PFSK-1 (cell line): ENCODE results near the gene LAMC1.

ENCODE experiments used
- FOXP2 ChIP-seq: optimal IDR thresholded peaks from 2 replicates; pipeline ENCODE3; 2011; ENCODE audit warnings: borderline replicate concordance, control low read depth, inconsistent platforms; ENCODE audit not compliant: insufficient read depth; ENCODE audit errors: extremely low read length, extremely low read depth
- POLR2AphosphoS5 ChIP-seq: IDR thresholded peaks from 2 replicates; pipeline ENCODE4 v1.6.1; 2012; ENCODE audit warnings: low read depth, mild to moderate bottlenecking, control low read depth, low read length, moderate library complexity
- SIN3A ChIP-seq: IDR thresholded peaks from 2 replicates; pipeline ENCODE4 v1.6.1; 2012; ENCODE audit warnings: mild to moderate bottlenecking, low read length, moderate library complexity, borderline replicate concordance; ENCODE audit not compliant: insufficient read depth
- TAF1 ChIP-seq: IDR thresholded peaks from 2 replicates; pipeline ENCODE4 v1.6.1; 2012; ENCODE audit warnings: low read length, control low read depth, borderline replicate concordance; ENCODE audit not compliant: insufficient read depth
- TF ChIP-seq, protein P1 (sequence below), 2 experiments: IDR thresholded peaks; 2 replicates each; pipeline versions ENCODE4 v1.6.1 to v1.8.0; 2011 to 2012; ENCODE audit warnings: low read depth in 2 of 2, low read length in 2 of 2, control low read depth in 1 of 2, inconsistent platforms in 1 of 2, mild to moderate bottlenecking in 1 of 2, moderate library complexity in 1 of 2; ENCODE audit not compliant: insufficient read depth in 1 of 2

DNA sequence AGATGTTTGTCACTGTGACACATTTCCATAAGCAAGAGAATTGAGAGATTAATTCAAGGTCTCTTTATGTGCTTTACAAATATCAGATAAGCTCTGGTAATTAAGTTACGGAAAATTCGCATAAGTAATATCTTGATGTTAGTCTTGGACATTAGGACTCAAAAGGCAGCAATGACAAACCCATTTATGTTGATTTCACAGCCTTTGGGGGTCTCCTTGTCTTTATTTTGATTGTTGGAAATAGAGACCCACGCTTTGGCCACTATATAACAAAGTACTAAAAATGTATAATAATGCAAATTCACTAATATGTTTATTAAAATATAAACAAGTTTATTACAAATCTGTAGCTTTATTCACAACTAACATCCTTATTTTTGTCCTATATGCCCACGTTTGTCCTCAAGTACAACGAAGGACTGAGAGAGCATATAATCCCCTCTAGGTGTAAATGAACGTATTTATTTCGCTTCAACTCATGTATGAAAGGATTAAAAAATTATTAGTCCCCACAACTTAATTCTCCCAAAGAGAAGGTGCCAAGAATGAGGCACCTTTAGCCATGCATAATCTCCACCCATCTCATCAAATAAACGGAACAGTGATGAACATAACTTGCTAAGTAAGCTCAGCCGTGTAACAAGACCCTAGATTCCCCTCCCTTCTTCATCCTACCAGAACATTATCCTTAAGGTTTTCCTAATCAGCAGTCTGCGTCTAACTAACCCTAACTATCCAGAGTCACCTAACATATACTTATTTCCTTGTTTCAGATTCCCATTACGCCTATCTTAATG is 1.6 kb upstream of the LAMC1 start:
- TF ChIP-seq, protein P1, sequence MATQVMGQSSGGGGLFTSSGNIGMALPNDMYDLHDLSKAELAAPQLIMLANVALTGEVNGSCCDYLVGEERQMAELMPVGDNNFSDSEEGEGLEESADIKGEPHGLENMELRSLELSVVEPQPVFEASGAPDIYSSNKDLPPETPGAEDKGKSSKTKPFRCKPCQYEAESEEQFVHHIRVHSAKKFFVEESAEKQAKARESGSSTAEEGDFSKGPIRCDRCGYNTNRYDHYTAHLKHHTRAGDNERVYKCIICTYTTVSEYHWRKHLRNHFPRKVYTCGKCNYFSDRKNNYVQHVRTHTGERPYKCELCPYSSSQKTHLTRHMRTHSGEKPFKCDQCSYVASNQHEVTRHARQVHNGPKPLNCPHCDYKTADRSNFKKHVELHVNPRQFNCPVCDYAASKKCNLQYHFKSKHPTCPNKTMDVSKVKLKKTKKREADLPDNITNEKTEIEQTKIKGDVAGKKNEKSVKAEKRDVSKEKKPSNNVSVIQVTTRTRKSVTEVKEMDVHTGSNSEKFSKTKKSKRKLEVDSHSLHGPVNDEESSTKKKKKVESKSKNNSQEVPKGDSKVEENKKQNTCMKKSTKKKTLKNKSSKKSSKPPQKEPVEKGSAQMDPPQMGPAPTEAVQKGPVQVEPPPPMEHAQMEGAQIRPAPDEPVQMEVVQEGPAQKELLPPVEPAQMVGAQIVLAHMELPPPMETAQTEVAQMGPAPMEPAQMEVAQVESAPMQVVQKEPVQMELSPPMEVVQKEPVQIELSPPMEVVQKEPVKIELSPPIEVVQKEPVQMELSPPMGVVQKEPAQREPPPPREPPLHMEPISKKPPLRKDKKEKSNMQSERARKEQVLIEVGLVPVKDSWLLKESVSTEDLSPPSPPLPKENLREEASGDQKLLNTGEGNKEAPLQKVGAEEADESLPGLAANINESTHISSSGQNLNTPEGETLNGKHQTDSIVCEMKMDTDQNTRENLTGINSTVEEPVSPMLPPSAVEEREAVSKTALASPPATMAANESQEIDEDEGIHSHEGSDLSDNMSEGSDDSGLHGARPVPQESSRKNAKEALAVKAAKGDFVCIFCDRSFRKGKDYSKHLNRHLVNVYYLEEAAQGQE (IDR thresholded peaks at IDR 0.05; ENCODE audit: insufficient read depth in 1 of 2, low read depth in 2 of 2, low read length in 2 of 2) = no peak
- no peak for TF ChIP-seq POLR2AphosphoS5
- TF ChIP-seq TAF1 = no peak
- TF ChIP-seq FOXP2 = no peak
- TF ChIP-seq SIN3A = no peak
